Lung (tissue), 16 donors: ENCODE measurements around the gene C12orf50. TPM values are rescaled to one million over a fixed set of nuclear protein-coding genes. Genes with fewer than 3 reads are reported as not detected.

Experiments
- ATAC-seq: fragments of 200-7000 bp; cut with Tn5 transposase; one replicate; pipeline ENCODE4 v1.9.1; 2020; ENCODE audit warnings: moderate number of reproducible peaks; ENCODE audit not compliant: insufficient read depth, low FRiP score
- DNase-seq, 3 donors: peaks; one replicate each; pipeline ENCODE4 v3.0.0-alpha.2; 2013 to 2017
- H3K27ac ChIP-seq, 2 donors: one replicate each; pipeline ENCODE4 v1.5.1; 2013; ENCODE audit warnings: mild to moderate bottlenecking in 2 of 2, moderate library complexity in 2 of 2, control low read depth in 1 of 2, inconsistent platforms in 1 of 2, low read depth in 1 of 2, low read length in 1 of 2
- H3K27me3 ChIP-seq, 3 donors: one replicate each; pipeline ENCODE4 v1.5.1; 2013; ENCODE audit warnings: low read length in 2 of 3; ENCODE audit not compliant: control insufficient read depth in 3 of 3, insufficient read depth in 3 of 3
- H3K36me3 ChIP-seq, 4 donors: one replicate each; pipeline ENCODE4 v1.5.1; 2013; ENCODE audit warnings: low read length in 4 of 4, mild to moderate bottlenecking in 1 of 4, moderate library complexity in 1 of 4; ENCODE audit not compliant: control insufficient read depth in 4 of 4, insufficient read depth in 4 of 4
- H3K4me1 ChIP-seq, 5 donors: one replicate each; pipeline ENCODE4 v1.5.1; 2013; ENCODE audit warnings: low read length in 5 of 5, mild to moderate bottlenecking in 2 of 5, moderate library complexity in 1 of 5; ENCODE audit not compliant: control insufficient read depth in 5 of 5, insufficient read depth in 5 of 5
- H3K4me3 ChIP-seq: one replicate; pipeline ENCODE4 v1.5.1; 2013; ENCODE audit warnings: mild to moderate bottlenecking, control low read depth, moderate library complexity
- H3K9ac ChIP-seq, 2 donors: one replicate each; pipeline ENCODE4 v1.5.1; 2013; ENCODE audit warnings: low read length in 2 of 2, control low read depth in 1 of 2; ENCODE audit not compliant: insufficient read depth in 1 of 2
- H3K9me3 ChIP-seq, 4 donors: one replicate each; pipeline ENCODE4 v1.5.1; 2013; ENCODE audit warnings: low read length in 3 of 4, mild to moderate bottlenecking in 1 of 4, moderate library complexity in 1 of 4; ENCODE audit not compliant: control insufficient read depth in 4 of 4, insufficient read depth in 3 of 4
- CTCF ChIP-seq: IDR thresholded peaks from 2 replicates; pipeline ENCODE4 v1.5.1; 2012; ENCODE audit warnings: mild to moderate bottlenecking; ENCODE audit errors: control extremely low read depth, extremely low read depth
- WGBS, 2 donors: extraction: QIAGEN DNeasy Blood & Tissue Kit; methylation state at CpG; one replicate each; pipeline ENCODE4 v1.1.7; 2013; 5-methylcytosine and 5-hydroxymethylcytosine counted together
- long read RNA-seq, 5 donors: transcript quantifications; one replicate each; lab custom pipeline, GENCODE V29; 2026
- polyA plus RNA-seq, 2 donors: library from polyadenylated mRNA; stranded (reverse); fragments of 200-250 nt; gene quantifications; one replicate each; pipeline ENCODE4 v1.2.1, GENCODE V29; 2013
- total RNA-seq, 2 donors: library from RNA; depleted of rRNA in 1 of 2; stranded (reverse); fragments of >200 nt in 1 of 2; gene quantifications; one replicate each; pipeline ENCODE4 v1.2.1, GENCODE V29; 2014 to 2021
- donor health status: control.
- donor health status: control.
- donor health status: Bipolar disorder and iron deficiency.
- donor health status: healthy.
- donor health status: DM: yes; HTN: yes; CAD: no.

C12orf50 gene
- under 1 TPM; 0.06 to 0.12 TPM for total RNA-seq
- polyA plus RNA-seq = under 1 TPM; 0.05 to 0.08 TPM
- long read RNA-seq, donor 1, partial matches to known transcripts = 17 of 17 reads
- long read RNA-seq, donor 1, other reads (novel, unspliced or antisense) = 0 of 17 reads
- long read RNA-seq, donor 2 = 0 reads
- long read RNA-seq, donor 3 = 0 reads
- long read RNA-seq, donor 4 = 0 reads
- long read RNA-seq, donor 5 = 0 reads

- WGBS, 2 donors = 52% methylated on average over 3 of the region's 3 CpGs
- H3K27me3 ChIP-seq = no peaks in the 10 kb centered on the region
- H3K27ac ChIP-seq = no peak within 1 kb of the TSS
- no peak within 1 kb of the TSS for H3K4me3 ChIP-seq
- no peaks in the 10 kb centered on the region for H3K4me1 ChIP-seq
- DNase-seq (no peak), ATAC-seq (no peak)
- no peaks in the 10 kb centered on the region for H3K9me3 ChIP-seq
- no peak within 1 kb of the TSS for H3K9ac ChIP-seq
- no peaks in the 10 kb centered on the region for H3K36me3 ChIP-seq
- no peak for TF ChIP-seq CTCF
Observed at GRCh38 chr12:88029093-88029665, at the start of gene C12orf50. TSS of gene C12orf50 (minus strand) at chr12:88029401. CDS start at chr12:88026962, 2,439 bp downstream.

GRCh38 chr12:88067301-88067700, 38.1 kb upstream of the C12orf50 start:
- DNase-seq = no peak
- Histone ChIP-seq H3K4me1 (no peaks in the 10 kb centered on the region), H3K36me3 (peaks cover 2 to 22% (median 6%) of the 10 kb centered on the region in 4 donors), H3K4me3 (no peak overlapping the region), H3K9ac (no peak overlapping the region), H3K27ac (no peak overlapping the region), H3K9me3 (no peaks in the 10 kb centered on the region), H3K27me3 (no peaks in the 10 kb centered on the region)
- ATAC-seq = no peak
- 96 to 98% methylated on average over 9 of the region's 9 CpGs for WGBS, 2 donors
- TF ChIP-seq CTCF = no peak

- H3K9me3 ChIP-seq = no peaks in the 10 kb centered on the region
- H3K9ac ChIP-seq = no peak overlapping the region
- H3K4me1 ChIP-seq = no peaks in the 10 kb centered on the region
- H3K36me3 ChIP-seq = peaks cover 0 to 24% (median 7%) of the 10 kb centered on the region in 4 donors
- no peak overlapping the region for H3K27ac ChIP-seq
- DNase-seq = no peak
- TF ChIP-seq CTCF = no peak
- H3K4me3 ChIP-seq = no peak overlapping the region
- 89 to 96% methylated on average over 2 of the region's 2 CpGs for WGBS, 2 donors
- no peak for ATAC-seq
- H3K27me3 ChIP-seq = no peaks in the 10 kb centered on the region
Observed at GRCh38 chr12:88063375-88063774, 34.2 kb upstream of the C12orf50 start.

- H3K9me3 ChIP-seq = no peaks in the 10 kb centered on the region
- H3K27me3 ChIP-seq = no peaks in the 10 kb centered on the region
- no peak overlapping the region for H3K4me3 ChIP-seq
- no peak overlapping the region for H3K27ac ChIP-seq
- peaks cover 0 to 3% (median 0%) of the 10 kb centered on the region in 5 donors for H3K4me1 ChIP-seq
- no peak for DNase-seq
- H3K9ac ChIP-seq = no peak overlapping the region
- no peak for TF ChIP-seq CTCF
- peaks cover 0 to 27% (median 13%) of the 10 kb centered on the region in 4 donors for H3K36me3 ChIP-seq
- no peak for ATAC-seq
- WGBS, 2 donors = 42 to 70% methylated on average over 1 of the region's 1 CpG
Observed at GRCh38 chr12:88062474-88062873, 33.3 kb upstream of the C12orf50 start.
